HG03342 (cell line): ENCODE measurements around the gene CLIP1.
A peak's percentile ranks its signal among the peaks of the same experiment; 100 is the strongest.
"Not testable (repeated sequence)": the region's sequence is repeated elsewhere in the genome, so short reads cannot be mapped to it uniquely, and the experiment has no call there.

Source experiments
- ATAC-seq: cut with Tn5 transposase; IDR thresholded peaks from one replicate; pipeline ENCODE4 v1.9.1; 2021; ENCODE audit warnings: mild to moderate bottlenecking, moderate library complexity; ENCODE audit not compliant: unreplicated experiment

CLIP1 gene

GRCh38 chr12:122421821-122422729 is at the start of gene CLIP1:
CLIP1 (minus strand) TSS chr12:122422669; CDS start chr12:122380452, 42,217 bp downstream.
- peak; percentile 52 for ATAC-seq

GRCh38 chr12:122471324-122472226 is 49.1 kb upstream of the CLIP1 start:
- no peak for ATAC-seq

- not testable (repeated sequence) for ATAC-seq
Observed at GRCh38 chr12:122470576-122470975, 48.1 kb upstream of the CLIP1 start.

GRCh38 chr12:122469856-122470255 is 47.4 kb upstream of the CLIP1 start:
- not testable (repeated sequence) for ATAC-seq

GRCh38 chr12:122467983-122468382 is 45.5 kb upstream of the CLIP1 start:
- ATAC-seq: no peak

- not testable (repeated sequence) for ATAC-seq
Observed at GRCh38 chr12:122464317-122465042, 42.0 kb upstream of the CLIP1 start.

DNA sequence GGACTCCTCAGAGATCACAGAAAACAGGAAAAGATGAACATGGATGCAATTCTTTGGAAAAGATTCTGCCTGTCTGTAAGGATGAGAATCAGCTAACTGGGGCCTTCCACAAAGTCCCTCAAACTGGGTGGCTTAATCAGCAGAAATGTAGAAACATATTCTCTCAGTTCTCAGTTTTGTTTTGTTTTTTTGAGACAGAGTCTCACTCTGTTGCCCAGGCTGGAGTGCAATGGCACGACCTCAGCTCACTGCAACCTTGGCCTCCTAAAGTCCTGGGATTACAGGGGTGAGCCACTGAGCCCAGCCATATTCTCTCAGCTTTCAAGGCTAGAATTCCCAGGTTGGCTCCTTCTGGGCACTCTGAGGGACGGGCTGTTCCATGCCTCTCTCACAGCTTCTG is 38.2 kb upstream of the CLIP1 start:
- ATAC-seq: no peak

GRCh38 chr12:122460061-122460460 is 37.6 kb upstream of the CLIP1 start:
- no peak for ATAC-seq

DNA sequence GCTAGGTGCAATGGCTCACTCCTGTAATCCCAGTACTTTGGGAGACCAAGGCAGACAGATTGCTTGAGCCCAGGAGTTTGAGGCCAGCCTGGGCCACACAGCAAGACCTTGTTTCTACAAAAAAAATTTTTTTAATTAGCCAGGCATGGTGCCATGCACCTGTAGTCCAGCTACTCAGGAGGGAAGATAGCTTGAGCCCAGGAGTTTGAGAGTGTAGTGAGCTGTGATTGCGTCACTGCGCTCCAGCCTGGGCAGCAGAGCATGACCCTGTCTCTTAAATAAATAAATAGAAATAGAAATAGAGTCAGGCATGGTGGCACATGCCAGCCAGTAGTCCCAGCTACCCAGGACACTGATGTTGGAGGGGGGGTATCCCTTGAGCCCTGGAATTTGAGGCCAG is 36.7 kb upstream of the CLIP1 start:
- ATAC-seq: no peak

DNA sequence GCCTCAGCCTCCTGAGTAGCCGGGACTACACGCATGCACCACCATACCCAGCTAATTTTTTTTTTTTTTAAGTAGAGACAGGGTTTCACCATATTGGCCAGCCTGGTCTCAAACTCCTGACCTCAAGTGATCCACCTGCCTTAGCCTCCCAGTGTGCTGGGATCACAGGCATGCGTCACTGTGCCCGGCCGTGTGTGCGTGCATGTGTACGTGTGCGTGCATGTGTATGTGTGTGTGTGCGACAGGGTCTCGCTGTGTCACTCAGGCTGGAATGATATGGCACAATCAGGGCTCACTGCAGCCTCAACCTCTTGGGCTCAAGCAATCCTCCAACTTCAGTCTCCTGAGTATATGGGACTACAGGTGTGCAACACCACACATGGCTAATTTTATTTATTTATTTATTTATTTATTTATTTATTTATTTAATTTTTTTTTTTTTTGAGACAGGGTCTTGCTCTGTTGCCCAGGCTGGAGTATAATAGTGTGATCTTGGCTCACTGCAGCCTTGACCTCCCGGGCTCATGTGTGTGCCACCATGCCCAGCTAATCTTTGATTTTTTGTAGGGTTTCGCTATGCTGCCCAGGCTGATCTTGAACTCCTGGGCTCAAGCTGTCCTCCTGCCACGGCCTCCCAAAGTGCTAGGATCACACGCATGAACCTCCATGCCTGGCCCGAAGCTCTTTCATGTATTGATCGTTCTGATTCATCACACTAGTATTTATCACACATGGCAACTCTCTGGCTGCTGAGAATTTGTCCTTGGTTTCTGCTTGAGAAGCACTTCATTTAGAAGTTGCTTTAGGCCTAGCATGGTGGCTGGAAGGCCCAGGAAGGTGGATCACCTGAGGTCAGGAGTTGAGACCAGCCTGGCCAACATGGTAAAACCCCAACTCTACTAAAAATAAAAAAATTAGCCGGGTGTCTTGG is 35.9 kb upstream of the CLIP1 start:
- ATAC-seq: no peak

GRCh38 chr12:122457627-122458026 is 35.2 kb upstream of the CLIP1 start:
- no peak for ATAC-seq

DNA sequence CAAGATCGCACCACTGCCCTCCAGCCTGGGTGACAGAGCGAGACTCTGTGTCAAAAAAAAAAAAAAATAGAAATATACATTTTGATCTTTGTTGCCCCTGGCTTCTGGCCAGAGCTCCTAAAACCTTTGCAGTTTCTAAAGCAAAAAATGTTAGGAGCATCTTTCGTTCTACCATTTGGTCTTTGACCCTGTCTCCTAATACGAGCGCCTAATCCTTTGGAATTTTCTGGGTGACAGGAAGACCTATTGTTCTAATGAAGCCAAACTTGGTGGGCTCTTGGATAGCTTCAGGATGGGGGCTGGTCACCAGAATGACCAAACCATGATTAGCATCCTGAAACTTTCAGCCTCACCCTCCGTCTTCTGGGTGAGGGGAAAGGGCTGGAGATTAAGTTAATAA is 32.3 kb upstream of the CLIP1 start:
- no peak for ATAC-seq

GRCh38 chr12:122454250-122454721 is 31.8 kb upstream of the CLIP1 start:
- no peak for ATAC-seq

DNA sequence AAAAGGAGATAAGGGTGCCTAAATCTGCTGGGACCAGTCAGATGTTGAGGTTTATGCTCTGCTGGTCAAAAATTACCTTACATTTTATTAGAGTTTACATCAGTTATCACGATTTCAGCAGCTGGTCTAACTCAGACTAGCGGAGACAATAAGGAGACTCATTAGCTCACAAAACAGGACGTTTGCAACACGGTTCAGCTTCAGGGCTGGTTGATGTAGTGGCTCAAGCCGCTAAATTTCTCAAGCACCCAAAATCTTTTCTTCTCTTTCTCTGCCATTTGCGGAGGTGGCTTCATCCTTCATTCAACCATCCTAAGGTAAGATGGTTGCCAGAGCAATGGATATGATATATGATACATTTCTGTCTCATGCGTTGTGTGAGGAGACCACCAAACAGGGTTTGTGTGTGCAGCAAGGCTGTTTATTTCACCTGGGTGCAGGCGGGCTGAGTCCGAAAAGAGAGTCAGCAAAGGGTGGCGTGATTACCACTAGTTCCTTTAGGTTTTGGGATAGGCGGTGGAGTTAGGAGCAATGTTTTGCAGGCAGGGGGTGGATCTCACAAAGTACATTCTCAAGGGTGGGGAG is 30.3 kb upstream of the CLIP1 start:
- no peak for ATAC-seq

- ATAC-seq: no peak
Observed at GRCh38 chr12:122449317-122449716, 26.8 kb upstream of the CLIP1 start.

DNA sequence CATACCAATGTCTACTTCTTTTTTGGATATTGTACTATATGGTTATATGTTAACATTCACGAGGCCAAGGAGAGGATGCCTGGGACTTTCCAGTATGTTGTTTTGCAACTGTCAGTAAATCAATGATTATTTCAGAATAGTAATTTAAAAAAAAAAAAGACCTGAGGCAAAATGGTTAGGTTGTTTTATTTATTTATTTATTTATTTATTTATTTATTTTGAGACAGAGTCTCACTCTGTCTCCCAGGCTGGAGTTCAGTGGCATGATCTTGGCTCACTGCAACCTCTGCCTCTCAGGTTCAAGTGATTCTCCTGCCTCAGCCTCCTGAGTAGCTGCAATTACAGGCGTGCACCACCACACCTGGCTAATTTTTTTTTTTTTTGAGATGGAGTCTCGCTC is 25.4 kb upstream of the CLIP1 start:
- ATAC-seq: not testable (repeated sequence)

- ATAC-seq: not testable (repeated sequence)
Observed at GRCh38 chr12:122446390-122446789, 23.9 kb upstream of the CLIP1 start.

DNA sequence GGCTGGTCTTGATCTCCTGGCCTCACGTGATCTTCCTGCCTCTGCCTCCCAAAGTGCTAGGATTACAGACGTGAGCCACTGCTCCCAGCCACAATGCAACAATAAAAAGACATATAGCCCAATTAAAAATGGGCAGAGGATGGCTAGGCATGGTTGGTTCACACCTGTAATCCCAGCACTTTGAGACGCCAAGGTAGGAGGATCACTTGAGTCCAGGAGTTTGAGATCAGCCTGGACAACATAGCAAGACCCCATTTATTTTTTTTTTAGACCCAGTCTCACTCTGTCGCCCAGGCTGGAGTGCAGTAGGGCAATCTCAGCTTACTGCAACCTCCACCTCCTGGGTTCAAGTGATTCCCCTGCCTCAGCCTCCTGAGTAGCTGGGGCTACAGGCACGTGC is 21.6 kb upstream of the CLIP1 start:
- not testable (repeated sequence) for ATAC-seq

DNA sequence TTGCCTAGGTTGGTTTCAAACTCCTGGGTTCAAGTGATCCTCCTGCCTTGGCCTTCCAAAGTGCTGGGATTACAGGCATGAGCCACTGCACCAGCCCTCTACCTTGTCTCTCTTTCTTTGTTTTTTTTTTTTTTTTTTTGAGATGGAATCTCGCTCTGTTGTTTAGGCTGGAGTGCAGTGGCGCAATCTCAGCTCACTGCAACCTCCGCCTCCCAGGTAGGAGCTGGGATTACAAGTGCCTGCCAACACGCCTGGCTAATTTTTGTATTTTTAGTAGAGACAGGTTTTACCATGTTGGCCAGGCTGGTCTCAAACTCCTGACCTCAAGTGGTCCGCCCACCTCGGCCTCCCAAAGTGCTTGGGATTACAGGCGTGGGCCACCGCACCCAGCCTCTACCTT is 16.4 kb upstream of the CLIP1 start:
- not testable (repeated sequence) for ATAC-seq
